Keratinocyte (primary cell): ENCODE measurements around the gene CCDC122. TPM values are rescaled to one million over a fixed set of nuclear protein-coding genes. Genes with fewer than 3 reads are reported as not detected.

Experiments
- DNase-seq: peaks from one replicate; pipeline ENCODE4 v3.0.0-alpha.2; 2011; ENCODE audit warnings: low read depth, missing footprints, low spot score
- FAIRE-seq: peaks from 2 replicates; lab custom pipeline; 2011; peaks lifted over from hg19 to GRCh38; lab: Jason Lieb, UNC
- H2AFZ ChIP-seq: 2 replicates; pipeline ENCODE4 v1.6.0; 2012; ENCODE audit warnings: low read length, control low read depth, inconsistent platforms; ENCODE audit not compliant: control insufficient read depth
- H3K27ac ChIP-seq: 2 replicates; pipeline ENCODE4 v1.5.1; 2011; ENCODE audit warnings: low read length; ENCODE audit not compliant: control insufficient read depth, insufficient read depth
- H3K27me3 ChIP-seq: 3 replicates; pipeline ENCODE4 v1.6.0; 2011; ENCODE audit warnings: low read length; ENCODE audit not compliant: control insufficient read depth, insufficient read depth; ENCODE audit errors: extremely low read depth
- H3K36me3 ChIP-seq, 2 experiments: 2 replicates in 1 of 2; 3 replicates in 1 of 2; pipeline ENCODE4 v1.5.1; 2011; ENCODE audit warnings: low read length in 2 of 2, mild to moderate bottlenecking in 1 of 2; ENCODE audit not compliant: control insufficient read depth in 2 of 2, insufficient read depth in 2 of 2; ENCODE audit errors: extremely low read depth in 1 of 2
- H3K4me1 ChIP-seq: 3 replicates; pipeline ENCODE4 v1.5.1; 2011; ENCODE audit warnings: low read length; ENCODE audit not compliant: control insufficient read depth, insufficient read depth; ENCODE audit errors: extremely low read depth
- H3K4me2 ChIP-seq: 3 replicates; pipeline ENCODE4 v1.6.0; 2011; ENCODE audit warnings: low read depth, low read length; ENCODE audit not compliant: control insufficient read depth, insufficient read depth; ENCODE audit errors: extremely low read depth
- H3K4me3 ChIP-seq, 3 experiments: fragments of 200-600 bp in 1 of 3; sonication (generic) in 1 of 3; 2 replicates in 2 of 3; 3 replicates in 1 of 3; pipeline ENCODE4 v1.5.1; 2011 to 2016; ENCODE audit warnings: low read length in 3 of 3, mild to moderate bottlenecking in 3 of 3, control low read depth in 2 of 3, inconsistent platforms in 1 of 3, low read depth in 1 of 3, mixed read lengths in 1 of 3, mixed run types in 1 of 3, moderate library complexity in 1 of 3; ENCODE audit not compliant: control insufficient read depth in 2 of 3, insufficient read depth in 2 of 3; ENCODE audit errors: extremely low read depth in 1 of 3
- H3K79me2 ChIP-seq: 2 replicates; pipeline ENCODE4 v1.6.0; 2012; ENCODE audit warnings: low read length; ENCODE audit not compliant: control insufficient read depth, insufficient read depth
- H3K9ac ChIP-seq: 3 replicates; pipeline ENCODE4 v1.6.0; 2011; ENCODE audit warnings: low read length; ENCODE audit not compliant: control insufficient read depth, insufficient read depth; ENCODE audit errors: extremely low read depth
- H3K9me1 ChIP-seq: 3 replicates; pipeline ENCODE4 v1.6.0; 2011; ENCODE audit warnings: low read length; ENCODE audit not compliant: control insufficient read depth, insufficient read depth; ENCODE audit errors: extremely low read depth
- H3K9me3 ChIP-seq: 2 replicates; pipeline ENCODE4 v1.5.1; 2012; ENCODE audit warnings: low read depth, low read length; ENCODE audit not compliant: control insufficient read depth
- H4K20me1 ChIP-seq: 3 replicates; pipeline ENCODE4 v1.6.0; 2011; ENCODE audit warnings: low read length; ENCODE audit not compliant: control insufficient read depth, insufficient read depth; ENCODE audit errors: extremely low read depth
- CTCF ChIP-seq, 3 experiments: IDR thresholded peaks in 1 of 3; conservative IDR thresholded peaks in 1 of 3; optimal IDR thresholded peaks in 1 of 3; 2 replicates in 2 of 3; 3 replicates in 1 of 3; pipeline versions ENCODE3 to v1.5.1; 2011; ENCODE audit warnings: low read length in 3 of 3, mild to moderate bottlenecking in 3 of 3, moderate library complexity in 2 of 3, control low read depth in 1 of 3, inconsistent platforms in 1 of 3; ENCODE audit not compliant: insufficient read depth in 2 of 3; ENCODE audit errors: extremely low read depth in 1 of 3
- EZH2 ChIP-seq: IDR thresholded peaks from one replicate; pipeline ENCODE4 v1.6.1; 2012; ENCODE audit warnings: inconsistent platforms, mild to moderate bottlenecking, low read length, moderate library complexity
- dilution Hi-C: fragments of 300-500 bp; cut with MboI; formaldehyde crosslinking; loops from one replicate; pipeline ENCODE4 v1.7.0; 2020; ENCODE audit warnings: low sequenced_read_pairs; ENCODE audit not compliant: extremely low pct_ligation_motif_present
- polyA plus RNA-seq, 5 experiments: library from polyadenylated mRNA; depleted of rRNA in 3 of 5; stranded (reverse) in 3 of 5; stranded (forward) in 1 of 5; unstranded in 1 of 5; fragments of >200 nt; gene quantifications; 1 replicate in 1 of 5; 2 replicates in 3 of 5; 3 replicates in 1 of 5; pipeline versions ENCODE4 v1.2.1 to v1.2.3, GENCODE V29; 2011 to 2012; ENCODE audit warnings: missing spikeins in 2 of 5, low read depth in 1 of 5, low replicate concordance in 1 of 5

The CCDC122 gene
- polyA plus RNA-seq, 1 donor (not counting 4 experiments of a cell fraction or from before 2014, with no cell fraction given), result 1.5 TPM

- FAIRE-seq, result no peak
These were observed 37.3 kb upstream of the CCDC122 start for GRCh38 chr13:43916828-43917227.

GRCh38 chr13:43915451-43915850, 35.9 kb upstream of the CCDC122 start:
- Histone ChIP-seq H3K79me2 (no peaks in the 10 kb centered on the region), H3K9ac (no peak overlapping the region), H3K9me1 (no peaks in the 10 kb centered on the region), H4K20me1 (no peaks in the 10 kb centered on the region), H3K27ac (no peak overlapping the region), H2AFZ (no peak overlapping the region), H3K36me3 (no peaks in the 10 kb centered on the region), H3K27me3 (no peaks in the 10 kb centered on the region), H3K4me1 (peaks cover 4% of the 10 kb centered on the region), H3K9me3 (no peaks in the 10 kb centered on the region), H3K4me3 (no peak overlapping the region), H3K4me2 (no peak overlapping the region)
- DNase-seq (no peak), FAIRE-seq (no peak)
- TF ChIP-seq CTCF (optimal IDR thresholded peaks at IDR 0.05 in 1 of 3, IDR thresholded peaks at IDR 0.05 in 1 of 3, conservative IDR thresholded peaks at IDR 0.05 in 1 of 3; ENCODE audit: extremely low read depth in 1 of 3, insufficient read depth in 2 of 3, low read length in 3 of 3) (no peak), EZH2 (no peak)
- dilution Hi-C loops, result no loop called here

More at GRCh38 chr13:43916828-43917227, 37.3 kb upstream of the CCDC122 start:
- Histone ChIP-seq H3K9ac (no peak overlapping the region), H3K4me2 (no peak overlapping the region), H3K4me3 (no peak overlapping the region), H4K20me1 (no peaks in the 10 kb centered on the region), H3K4me1 (peaks cover 4% of the 10 kb centered on the region), H3K36me3 (no peaks in the 10 kb centered on the region), H3K9me3 (no peaks in the 10 kb centered on the region), H3K79me2 (no peaks in the 10 kb centered on the region), H3K27ac (no peak overlapping the region), H2AFZ (no peak overlapping the region), H3K27me3 (no peaks in the 10 kb centered on the region), H3K9me1 (no peaks in the 10 kb centered on the region)
- no peak for DNase-seq
- dilution Hi-C loops, result no loop called here
- TF ChIP-seq CTCF (optimal IDR thresholded peaks at IDR 0.05 in 1 of 3, IDR thresholded peaks at IDR 0.05 in 1 of 3, conservative IDR thresholded peaks at IDR 0.05 in 1 of 3; ENCODE audit: extremely low read depth in 1 of 3, insufficient read depth in 2 of 3, low read length in 3 of 3) (no peak), EZH2 (no peak)
